Esophagus muscularis mucosa (tissue), 4 donors: Measurements from ENCODE around the gene SNRNP70. TPM values are rescaled to one million over a fixed set of nuclear protein-coding genes. Genes with fewer than 3 reads are reported as not detected.
"Not testable (repeated sequence)": the region's sequence is repeated elsewhere in the genome, so short reads cannot be mapped to it uniquely, and the experiment has no call there.

Experiments used
- DNase-seq: peaks from one replicate; pipeline ENCODE4 v3.0.0-alpha.2; 2017; ENCODE audit errors: extremely low spot score
- H3K27ac ChIP-seq, 4 donors: fragments of 200-600 bp; sonication (generic); replicated peaks in 1 of 4; 1 replicate in 3 of 4; 2 replicates in 1 of 4; pipeline ENCODE4 v1.5.1; 2016 to 2019; ENCODE audit warnings: mild to moderate bottlenecking in 1 of 4
- H3K27me3 ChIP-seq, 4 donors: fragments of 200-600 bp; sonication (generic); one replicate each; pipeline versions ENCODE4 v1.5.1 to v1.6.0; 2016 to 2019
- H3K36me3 ChIP-seq, 4 donors: fragments of 200-600 bp; sonication (generic); one replicate each; pipeline ENCODE4 v1.5.1; 2016 to 2019
- H3K4me1 ChIP-seq, 4 donors: fragments of 200-600 bp; sonication (generic); one replicate each; pipeline ENCODE4 v1.5.1; 2016 to 2019
- H3K4me3 ChIP-seq, 4 donors: fragments of 200-600 bp; sonication (generic); 1 replicate in 2 of 4; 2 replicates in 2 of 4; pipeline ENCODE4 v1.5.1; 2016 to 2019; ENCODE audit warnings: mild to moderate bottlenecking in 4 of 4, moderate library complexity in 1 of 4
- H3K9me3 ChIP-seq, 4 donors: fragments of 200-600 bp; sonication (generic); 1 replicate in 3 of 4; 2 replicates in 1 of 4; pipeline ENCODE4 v1.5.1; 2016 to 2019
- EP300 ChIP-seq: sonication (generic); formaldehyde crosslinking; IDR thresholded peaks from one replicate; pipeline ENCODE4 v1.6.1; 2017; ENCODE audit warnings: antibody characterized with exemption
- POLR2A ChIP-seq: fragments of 450-650 bp; IDR thresholded peaks from one replicate; pipeline ENCODE4 v1.6.1; 2017; ENCODE audit warnings: antibody characterized with exemption, moderate library complexity, mild to moderate bottlenecking, low read depth
- POLR2AphosphoS5 ChIP-seq, 2 donors: sonication (generic); formaldehyde crosslinking; IDR thresholded peaks; one replicate each; pipeline ENCODE4 v1.6.1; 2017; ENCODE audit warnings: antibody characterized with exemption in 2 of 2
- WGBS: methylation state at CpG from one replicate; pipeline ENCODE4 v1.1.5; 2018; 5-methylcytosine and 5-hydroxymethylcytosine counted together
- intact Hi-C: fragments of 100-400 bp; cut with DNase I; formaldehyde crosslinking; loops from one replicate; pipeline ENCODE4 v1.15.1; 2023
- total RNA-seq, 4 donors: library from RNA; depleted of rRNA; stranded (reverse); fragments of >200 nt; gene quantifications; one replicate each; pipeline versions ENCODE4 v1.1.0 to v1.2.1, GENCODE V29; 2016
- TF ChIP-seq, protein P1 (sequence below), 3 experiments: fragments of 200-600 bp in 2 of 3; fragments of 450-650 bp in 1 of 3; sonication (generic) in 2 of 3; IDR thresholded peaks; one replicate each; pipeline ENCODE4 v1.5.1; 2017 to 2019; ENCODE audit warnings: antibody characterized with exemption in 3 of 3, mild to moderate bottlenecking in 2 of 3, moderate library complexity in 1 of 3

Gene SNRNP70
- total RNA-seq, 4 donors from 2014 or later, result 101 to 209 (median 145) TPM

DNA sequence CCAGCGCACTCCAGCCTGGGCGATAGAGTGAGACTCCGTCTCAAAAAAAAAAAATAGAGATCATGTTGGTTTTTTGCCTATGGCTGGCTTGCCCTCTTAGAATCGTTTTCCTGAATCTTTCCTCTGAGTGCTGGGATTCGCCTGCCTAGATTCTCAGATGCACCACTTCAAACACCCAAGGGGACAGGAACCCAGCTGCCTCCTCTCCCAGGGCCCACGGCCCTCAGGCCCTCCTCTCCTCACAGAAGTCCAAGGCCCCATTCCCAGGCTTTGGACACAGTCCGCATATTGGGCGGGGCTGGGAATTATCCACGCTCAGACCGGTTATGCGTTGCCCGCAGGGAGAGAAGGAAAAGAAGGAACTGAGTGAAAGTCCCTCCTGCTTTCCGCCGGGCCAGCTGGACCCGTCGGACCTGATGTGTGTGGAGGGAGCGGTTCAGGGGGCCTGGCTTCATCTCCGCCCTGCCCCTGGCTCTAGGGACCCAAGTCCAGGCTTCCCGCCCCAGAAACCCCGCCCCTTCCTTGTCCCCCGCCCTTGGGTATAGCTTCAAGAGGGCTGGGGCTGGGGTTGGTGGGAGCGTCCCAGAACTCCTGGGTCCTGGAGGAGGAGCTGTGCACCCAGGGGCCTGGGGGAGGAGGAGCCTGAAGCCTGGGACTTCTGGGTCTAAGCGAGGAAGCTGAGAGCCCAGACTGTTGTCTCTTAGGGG lies 39.9 kb downstream of the SNRNP70 start:
- no peak for DNase-seq
- no peaks in the 10 kb centered on the region for H3K9me3 ChIP-seq
- H3K4me1 ChIP-seq, result peaks cover 14 to 30% (median 24%) of the 10 kb centered on the region in 4 donors
- no peak overlapping the region for H3K27ac ChIP-seq
- intact Hi-C loops, result no loop called here
- TF ChIP-seq POLR2A (no peak), POLR2AphosphoS5 (IDR thresholded peaks at IDR 0.05) (no peak), EP300 (no peak)
- TF ChIP-seq, protein P1, sequence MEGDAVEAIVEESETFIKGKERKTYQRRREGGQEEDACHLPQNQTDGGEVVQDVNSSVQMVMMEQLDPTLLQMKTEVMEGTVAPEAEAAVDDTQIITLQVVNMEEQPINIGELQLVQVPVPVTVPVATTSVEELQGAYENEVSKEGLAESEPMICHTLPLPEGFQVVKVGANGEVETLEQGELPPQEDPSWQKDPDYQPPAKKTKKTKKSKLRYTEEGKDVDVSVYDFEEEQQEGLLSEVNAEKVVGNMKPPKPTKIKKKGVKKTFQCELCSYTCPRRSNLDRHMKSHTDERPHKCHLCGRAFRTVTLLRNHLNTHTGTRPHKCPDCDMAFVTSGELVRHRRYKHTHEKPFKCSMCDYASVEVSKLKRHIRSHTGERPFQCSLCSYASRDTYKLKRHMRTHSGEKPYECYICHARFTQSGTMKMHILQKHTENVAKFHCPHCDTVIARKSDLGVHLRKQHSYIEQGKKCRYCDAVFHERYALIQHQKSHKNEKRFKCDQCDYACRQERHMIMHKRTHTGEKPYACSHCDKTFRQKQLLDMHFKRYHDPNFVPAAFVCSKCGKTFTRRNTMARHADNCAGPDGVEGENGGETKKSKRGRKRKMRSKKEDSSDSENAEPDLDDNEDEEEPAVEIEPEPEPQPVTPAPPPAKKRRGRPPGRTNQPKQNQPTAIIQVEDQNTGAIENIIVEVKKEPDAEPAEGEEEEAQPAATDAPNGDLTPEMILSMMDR (IDR thresholded peaks at IDR 0.05), result no peak
- WGBS, result 64% methylated on average over 8 of the region's 23 CpGs
- no peaks in the 10 kb centered on the region for H3K36me3 ChIP-seq
- no peaks in the 10 kb centered on the region for H3K27me3 ChIP-seq
- no peak overlapping the region for H3K4me3 ChIP-seq

DNA sequence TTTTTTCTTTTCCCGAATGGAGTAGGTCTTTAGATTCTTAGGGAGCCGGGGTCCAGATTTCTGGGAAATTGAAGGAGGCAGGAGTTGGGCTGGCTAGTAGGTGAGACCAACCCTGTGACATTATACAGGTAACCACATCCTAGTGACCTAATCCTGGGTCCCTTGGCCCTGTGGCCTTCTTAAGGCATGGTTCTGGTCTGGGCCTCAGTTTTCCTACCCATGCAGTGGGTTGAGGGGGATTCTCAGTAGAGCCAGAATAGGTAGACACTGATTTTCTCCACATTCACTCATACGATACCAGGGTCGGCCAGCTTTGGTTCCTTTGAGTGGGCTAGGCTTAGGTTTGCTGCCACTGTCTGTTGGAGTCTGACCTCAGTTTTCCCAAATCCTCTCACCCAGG lies 41.3 kb downstream of the SNRNP70 start:
- Histone ChIP-seq H3K9me3 (no peaks in the 10 kb centered on the region), H3K4me3 (no peak overlapping the region), H3K27me3 (no peaks in the 10 kb centered on the region), H3K36me3 (no peaks in the 10 kb centered on the region), H3K27ac (no peak overlapping the region), H3K4me1 (peaks cover 12 to 26% (median 21%) of the 10 kb centered on the region in 4 donors)
- DNase-seq, result no peak
- TF ChIP-seq POLR2A (no peak), EP300 (no peak), POLR2AphosphoS5 (IDR thresholded peaks at IDR 0.05) (no peak)
- TF ChIP-seq, protein P1 (IDR thresholded peaks at IDR 0.05), result no peak
- intact Hi-C loops, result no loop called here
- 79% methylated on average over 4 of the region's 4 CpGs for WGBS

DNA sequence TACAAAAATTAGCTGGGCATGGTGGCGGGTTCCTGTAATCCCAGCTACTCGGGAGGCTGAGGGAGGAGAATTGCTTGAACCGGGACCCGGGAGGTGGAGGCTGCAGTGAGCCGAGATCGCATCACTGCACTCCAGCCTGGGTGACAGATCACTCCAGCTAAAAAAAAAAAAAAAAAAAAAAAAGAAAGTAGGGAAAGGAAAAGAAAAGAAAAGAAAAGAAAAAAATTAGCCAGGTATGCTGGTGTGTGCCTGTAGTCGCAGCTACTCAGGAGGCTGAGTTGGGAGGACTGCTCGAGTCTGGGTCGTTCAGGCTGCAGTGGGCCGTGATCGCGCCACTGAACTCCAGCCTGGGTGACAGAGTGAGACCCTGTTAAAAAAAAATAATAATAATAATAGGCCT lies 42.0 kb downstream of the SNRNP70 start:
- WGBS, result 94% methylated on average over 12 of the region's 12 CpGs

DNA sequence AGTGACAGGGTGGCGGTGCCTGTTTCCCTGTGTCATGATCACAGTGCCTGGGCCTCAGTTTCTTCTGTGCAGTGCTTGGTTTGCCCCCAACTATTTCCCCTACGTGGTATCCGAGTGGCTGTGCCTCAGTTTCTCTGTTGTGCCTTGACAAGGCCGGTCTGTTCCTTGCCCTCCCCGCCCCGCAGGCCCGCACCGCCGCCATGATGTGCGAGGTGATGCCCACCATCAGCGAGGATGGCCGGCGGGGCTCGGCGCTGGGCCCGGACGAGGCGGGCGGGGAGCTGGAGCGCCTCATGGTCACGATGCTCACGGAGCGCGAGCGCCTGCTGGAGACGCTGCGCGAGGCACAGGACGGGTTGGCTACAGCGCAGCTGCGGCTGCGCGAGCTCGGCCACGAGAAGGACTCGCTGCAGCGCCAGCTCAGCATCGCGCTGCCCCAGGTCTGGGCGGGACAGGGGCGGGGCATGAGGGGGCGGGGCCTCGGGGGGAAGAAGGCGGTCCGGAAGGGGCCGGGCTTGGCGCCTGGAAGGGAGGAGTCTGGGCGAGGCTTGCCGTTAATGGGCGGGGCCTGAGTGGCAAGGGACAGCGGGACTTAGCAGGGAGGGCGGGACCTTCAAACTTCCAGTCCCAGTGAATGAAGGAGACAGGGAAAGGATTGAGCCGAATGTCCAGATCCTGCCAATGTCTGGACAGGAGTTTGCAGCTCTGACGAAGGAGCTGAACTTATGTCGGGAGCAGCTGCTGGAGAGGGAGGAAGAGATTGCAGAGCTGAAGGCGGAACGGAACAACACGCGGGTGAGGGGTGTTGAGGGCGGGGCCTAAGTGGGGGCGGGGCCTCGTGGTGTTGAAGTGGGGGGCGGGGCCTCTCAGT lies 42.7 kb downstream of the SNRNP70 start:
- Histone ChIP-seq H3K9me3 (no peaks in the 10 kb centered on the region), H3K4me3 (peak overlapping the region; percentile 39 to 54 (median 43)), H3K27ac (peak overlapping the region; percentile 60 to 86 (median 80)), H3K27me3 (no peaks in the 10 kb centered on the region), H3K4me1 (peaks cover 12 to 26% (median 22%) of the 10 kb centered on the region in 4 donors), H3K36me3 (no peaks in the 10 kb centered on the region)
- TF ChIP-seq, protein P1 (IDR thresholded peaks at IDR 0.05), result peak; percentile 17 to 40 (median 36)
- TF ChIP-seq POLR2A, result no peak
- peak in 1 of 2 donors; percentile 86 for TF ChIP-seq POLR2AphosphoS5 (IDR thresholded peaks at IDR 0.05)
- WGBS, result 8% methylated on average over 16 of the region's 63 CpGs
- peak; percentile 99 for DNase-seq
- intact Hi-C loops, result no loop called here

More for the DNA sequence above, 42.0 kb downstream of the SNRNP70 start:
- H3K36me3 ChIP-seq, intact Hi-C loops, DNase-seq, H3K9me3 ChIP-seq, H3K27me3 ChIP-seq: not testable (repeated sequence)
- Histone ChIP-seq H3K4me1 (peaks cover 12 to 26% (median 21%) of the 10 kb centered on the region in 4 donors), H3K4me3 (peak overlapping the region in 1 of 4 donors; percentile 43), H3K27ac (peak overlapping the region in 2 of 4 donors; percentile 78 to 81)

DNA sequence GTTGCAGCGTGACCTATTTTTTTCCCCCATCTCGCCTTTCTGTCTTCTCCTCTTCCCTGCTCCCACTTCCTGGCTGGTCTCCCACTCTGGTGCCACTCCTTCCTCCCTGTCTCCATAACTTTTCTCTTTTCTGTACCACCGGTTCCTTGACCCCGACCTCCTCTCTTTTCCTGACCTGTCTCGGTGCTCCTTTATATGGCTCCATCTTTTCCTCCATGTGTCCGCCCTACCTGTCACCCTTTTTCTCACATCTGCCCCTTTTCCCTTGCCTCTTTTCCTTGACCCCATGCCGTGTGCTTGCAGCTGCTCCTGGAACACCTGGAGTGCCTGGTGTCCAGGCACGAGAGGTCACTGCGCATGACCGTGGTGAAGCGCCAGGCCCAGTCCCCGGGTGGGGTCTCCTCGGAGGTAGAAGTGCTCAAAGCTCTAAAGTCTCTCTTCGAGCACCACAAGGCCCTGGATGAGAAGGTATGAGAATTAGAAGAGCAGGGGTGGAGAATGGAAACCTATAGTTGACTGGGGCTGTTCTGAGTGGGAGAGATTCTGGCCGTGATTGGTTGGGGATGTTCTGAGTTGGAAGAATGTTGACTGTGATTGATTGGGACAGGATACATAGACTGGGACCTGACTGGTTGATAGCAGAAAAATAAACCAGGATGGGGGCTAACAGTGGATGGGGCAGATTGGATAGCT lies 43.4 kb downstream of the SNRNP70 start:
- intact Hi-C loops, result no loop called here
- H3K4me3 ChIP-seq, result peak overlapping the region; percentile 39 to 54 (median 43)
- TF ChIP-seq EP300 (no peak), POLR2AphosphoS5 (IDR thresholded peaks at IDR 0.05) (no peak), POLR2A (no peak)
- TF ChIP-seq, protein P1 (IDR thresholded peaks at IDR 0.05), result no peak
- no peaks in the 10 kb centered on the region for H3K27me3 ChIP-seq
- H3K4me1 ChIP-seq, result peaks cover 12 to 34% (median 30%) of the 10 kb centered on the region in 4 donors
- H3K36me3 ChIP-seq, result no peaks in the 10 kb centered on the region
- peak overlapping the region; percentile 47 to 86 (median 80) for H3K27ac ChIP-seq
- no peaks in the 10 kb centered on the region for H3K9me3 ChIP-seq
- DNase-seq, result no peak
- WGBS, result 43% methylated on average over 15 of the region's 15 CpGs
